CD4-positive, alpha-beta T cell (primary cell): ENCODE results near the gene GCN1. TPM values are rescaled to one million over a fixed set of nuclear protein-coding genes. Genes with fewer than 3 reads are reported as not detected.

Source experiments
- ATAC-seq: fragments of 200-7000 bp; cut with Tn5 transposase; one replicate; pipeline ENCODE4 v1.10.0; 2022; ENCODE audit warnings: mild to moderate bottlenecking; ENCODE audit not compliant: poor library complexity
- CTCF ChIA-PET: fragments of 350-600 bp; sonication (Branson Sonifier 250); formaldehyde crosslinking; loops from one replicate; lab custom pipeline; 2021; ENCODE audit warnings: antibody characterized with exemption, inconsistent platforms; lab: Charles Lee
- POLR2A ChIA-PET: fragments of 350-600 bp; sonication (Branson Sonifier 250); formaldehyde crosslinking; loops from one replicate; lab custom pipeline; 2021; ENCODE audit warnings: antibody characterized with exemption, inconsistent platforms; lab: Charles Lee
- DNase-seq, 14 experiments: peaks; one replicate each; pipeline ENCODE4 v3.0.0-alpha.2; 2013 to 2020; ENCODE audit warnings: mixed read lengths in 2 of 14
- H3K27ac ChIP-seq, 2 donors: one replicate each; pipeline versions ENCODE4 v1.5.1 to v1.7.0; 2013; ENCODE audit warnings: low read length in 2 of 2, low read depth in 1 of 2, mild to moderate bottlenecking in 1 of 2
- H3K27me3 ChIP-seq, 2 experiments: 1 replicate in 1 of 2; 2 replicates in 1 of 2; pipeline versions ENCODE4 v1.6.1 to v1.7.0; 2013; ENCODE audit warnings: low read length in 2 of 2, control low read depth in 1 of 2, mild to moderate bottlenecking in 1 of 2, moderate library complexity in 1 of 2; ENCODE audit not compliant: insufficient read depth in 2 of 2, control insufficient read depth in 1 of 2
- H3K36me3 ChIP-seq: one replicate; pipeline ENCODE4 v1.6.1; 2013; ENCODE audit warnings: low read length, control low read depth; ENCODE audit not compliant: insufficient read depth
- H3K4me1 ChIP-seq: one replicate; pipeline ENCODE4 v1.6.1; 2013; ENCODE audit warnings: low read length, control low read depth; ENCODE audit not compliant: insufficient read depth
- H3K4me3 ChIP-seq: one replicate; pipeline ENCODE4 v1.5.1; 2013; ENCODE audit warnings: mild to moderate bottlenecking, low read length, moderate library complexity
- H3K9me3 ChIP-seq, 2 experiments: 1 replicate in 1 of 2; 2 replicates in 1 of 2; pipeline versions ENCODE4 v1.6.1 to v1.7.0; 2013; ENCODE audit warnings: low read length in 2 of 2, mild to moderate bottlenecking in 2 of 2, control low read depth in 1 of 2, moderate library complexity in 1 of 2; ENCODE audit not compliant: control insufficient read depth in 1 of 2, insufficient read depth in 1 of 2
- H3K27ac Mint-ChIP-seq: one replicate; pipeline ENCODE4 v1.8.0; 2020; ENCODE audit warnings: mixed read lengths
- H3K27me3 Mint-ChIP-seq: one replicate; pipeline ENCODE4 v1.8.0; 2021; ENCODE audit warnings: mixed read lengths
- H3K36me3 Mint-ChIP-seq: one replicate; pipeline ENCODE4 v1.8.0; 2021; ENCODE audit warnings: low read depth, mixed read lengths
- H3K4me1 Mint-ChIP-seq: one replicate; pipeline ENCODE4 v1.8.0; 2021; ENCODE audit warnings: low read depth, mixed read lengths
- H3K4me3 Mint-ChIP-seq: one replicate; pipeline ENCODE4 v1.8.0; 2020; ENCODE audit warnings: mild to moderate bottlenecking, mixed read lengths
- H3K9me3 Mint-ChIP-seq: one replicate; pipeline ENCODE4 v1.8.0; 2020; ENCODE audit warnings: mixed read lengths
- CTCF ChIP-seq: fragments of 200-600 bp; IDR thresholded peaks from one replicate; pipeline ENCODE4 v1.8.0; 2022; ENCODE audit warnings: antibody characterized with exemption, mild to moderate bottlenecking
- intact Hi-C, 2 experiments: fragments of 100-400 bp; cut with DNase I in 1 of 2; cut with micrococcal nuclease in 1 of 2; formaldehyde crosslinking; loops; one replicate each; pipeline versions ENCODE4 v1.15.1 to v1.9.0; 2023 to 2025; cut with DNase I, micrococcal nuclease
- total RNA-seq, 174 experiments: library from RNA in 2 of 174; stranded (reverse) in 2 of 174; gene quantifications; one replicate each; pipeline ENCODE4 v1.2.3 and lab custom pipeline; 2021 to 2026

Gene GCN1
- total RNA-seq, 2 experiments from 2014 or later = 121 to 128 TPM

- ChIA-PET POLR2A (interaction anchor here (0.6 kb wide), 1 partner anchor 354 kb away, joined by 4 read pairs; no protein-coding TSS in a partner anchor), CTCF (interaction anchor here (0.7 kb wide), 1 partner anchor 48 kb away, joined by 4 read pairs; no protein-coding TSS in a partner anchor)
- no peaks in the 10 kb centered on the region for H3K9me3 Mint-ChIP-seq
- ATAC-seq (no peak), DNase-seq (no peak)
- H3K27me3 Mint-ChIP-seq = no peaks in the 10 kb centered on the region
- H3K27ac Mint-ChIP-seq = no peak overlapping the region
- H3K4me1 Mint-ChIP-seq = peaks cover 8% of the 10 kb centered on the region
- intact Hi-C loops = no loop called here
- peaks cover 88% of the 10 kb centered on the region for H3K36me3 Mint-ChIP-seq
- H3K4me3 ChIP-seq = no peak overlapping the region
- no peaks in the 10 kb centered on the region for H3K9me3 ChIP-seq
- H3K4me1 ChIP-seq = no peaks in the 10 kb centered on the region
- no peak overlapping the region for H3K27ac ChIP-seq
- no peak overlapping the region for H3K4me3 Mint-ChIP-seq
- no peaks in the 10 kb centered on the region for H3K27me3 ChIP-seq
- H3K36me3 ChIP-seq = peaks cover 81% of the 10 kb centered on the region
- no peak for TF ChIP-seq CTCF
These were observed 12.4 kb downstream of the GCN1 start for GRCh38 chr12:120181991-120182631.

- no peak for ATAC-seq
These were observed 13.5 kb downstream of the GCN1 start for GRCh38 chr12:120180975-120181374.

GRCh38 chr12:120175537-120175936 lies 19.0 kb downstream of the GCN1 start:
- H3K4me3 ChIP-seq = no peak overlapping the region
- intact Hi-C loops = no loop called here
- Mint-ChIP-seq H3K4me3 (no peak overlapping the region), H3K9me3 (no peaks in the 10 kb centered on the region), H3K36me3 (peaks cover 92% of the 10 kb centered on the region), H3K27ac (no peak overlapping the region), H3K27me3 (no peaks in the 10 kb centered on the region), H3K4me1 (no peaks in the 10 kb centered on the region)
- TF ChIP-seq CTCF = no peak
- POLR2A ChIA-PET = no interaction called here
- ATAC-seq (no peak), DNase-seq (no peak)
- H3K4me1 ChIP-seq = no peaks in the 10 kb centered on the region
- H3K27ac ChIP-seq = no peak overlapping the region
- CTCF ChIA-PET = no interaction called here
- H3K36me3 ChIP-seq = peaks cover 88% of the 10 kb centered on the region
- H3K27me3 ChIP-seq = no peaks in the 10 kb centered on the region
- no peaks in the 10 kb centered on the region for H3K9me3 ChIP-seq

More at GRCh38 chr12:120180975-120181374, 13.5 kb downstream of the GCN1 start:
- CTCF ChIA-PET = no interaction called here
- no peak overlapping the region for H3K27ac ChIP-seq
- H3K4me1 ChIP-seq = no peaks in the 10 kb centered on the region
- H3K36me3 ChIP-seq = peaks cover 82% of the 10 kb centered on the region
- POLR2A ChIA-PET = no interaction called here
- H3K4me3 ChIP-seq = no peak overlapping the region
- H3K27ac Mint-ChIP-seq = no peak overlapping the region
- no peaks in the 10 kb centered on the region for H3K4me1 Mint-ChIP-seq
- DNase-seq = no peak
- peaks cover 88% of the 10 kb centered on the region for H3K36me3 Mint-ChIP-seq
- no peaks in the 10 kb centered on the region for H3K9me3 Mint-ChIP-seq
- H3K4me3 Mint-ChIP-seq = no peak overlapping the region
- H3K9me3 ChIP-seq = no peaks in the 10 kb centered on the region
- intact Hi-C loops = no loop called here
- H3K27me3 ChIP-seq = no peaks in the 10 kb centered on the region
- no peak for TF ChIP-seq CTCF
- no peaks in the 10 kb centered on the region for H3K27me3 Mint-ChIP-seq
